Stimulated activated CD4-positive, alpha-beta T cell treated with anti-CD3 and anti-CD28 coated beads, TNF-alpha, amount 100 ng/mL, for 48 hours (primary cell): Measurements from ENCODE around the gene CRX.
A peak's percentile ranks its signal among the peaks of the same experiment; 100 is the strongest.
"Not testable (repeated sequence)": the region's sequence is repeated elsewhere in the genome, so short reads cannot be mapped to it uniquely, and the experiment has no call there.

Experiments used
- DNase-seq, 3 donors: peaks; one replicate each; pipeline ENCODE4 v3.0.0-alpha.2; 2020; ENCODE audit warnings: low read depth in 3 of 3

The CRX gene

DNA sequence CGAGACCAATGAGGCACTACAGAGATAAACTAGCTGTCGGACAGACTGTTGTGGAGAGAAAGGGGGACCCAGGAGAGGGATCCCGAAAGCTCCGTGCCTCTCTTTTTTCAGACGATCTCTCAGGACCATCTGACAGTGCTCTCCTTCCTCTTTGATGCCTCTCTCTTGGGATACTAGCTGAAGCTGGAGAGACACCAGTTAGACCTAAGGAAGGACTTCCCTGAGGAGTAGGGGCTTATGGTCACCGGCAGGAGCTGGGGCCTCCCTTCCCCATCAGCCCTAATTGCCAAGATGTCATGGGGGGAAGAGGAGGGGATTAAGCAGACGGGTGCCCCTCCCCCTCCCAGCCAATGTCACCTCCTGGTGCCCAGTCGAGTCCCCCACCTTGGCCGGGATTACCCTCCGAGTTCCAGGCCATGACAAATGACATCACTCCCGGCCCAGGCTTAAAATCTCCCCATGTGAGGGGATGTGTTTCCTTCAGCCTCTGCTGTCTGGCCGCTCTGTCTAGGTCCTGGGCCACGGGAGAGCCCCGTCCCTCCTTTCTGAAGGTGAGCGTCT is at the start of gene CRX:
Gene CRX, plus strand, starts transcription at position 478 of the 561 bp plus-strand sequence. CDS start 12,507 bp downstream, outside the sequence.
- DNase-seq = no peak

DNA sequence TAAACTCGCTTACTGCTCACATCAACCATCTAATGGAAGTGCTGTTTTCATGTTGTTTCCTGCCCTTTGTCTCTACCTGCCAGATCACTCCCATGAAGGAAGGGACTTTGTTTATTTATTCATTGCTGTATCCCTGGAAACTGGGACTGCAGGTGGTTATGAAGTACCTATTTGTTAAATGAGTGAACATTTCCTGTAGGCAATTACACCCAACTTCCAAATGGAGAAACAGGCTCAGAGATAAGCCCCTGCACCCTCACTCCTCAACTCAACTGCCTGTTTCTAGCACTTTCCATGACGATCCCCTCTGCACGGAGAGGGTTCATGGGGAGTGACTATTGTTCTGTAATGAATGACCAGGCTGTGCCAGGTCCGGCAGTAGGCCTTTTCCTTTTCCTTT is 45.2 kb upstream of the CRX start:
- DNase-seq = no peak

DNA sequence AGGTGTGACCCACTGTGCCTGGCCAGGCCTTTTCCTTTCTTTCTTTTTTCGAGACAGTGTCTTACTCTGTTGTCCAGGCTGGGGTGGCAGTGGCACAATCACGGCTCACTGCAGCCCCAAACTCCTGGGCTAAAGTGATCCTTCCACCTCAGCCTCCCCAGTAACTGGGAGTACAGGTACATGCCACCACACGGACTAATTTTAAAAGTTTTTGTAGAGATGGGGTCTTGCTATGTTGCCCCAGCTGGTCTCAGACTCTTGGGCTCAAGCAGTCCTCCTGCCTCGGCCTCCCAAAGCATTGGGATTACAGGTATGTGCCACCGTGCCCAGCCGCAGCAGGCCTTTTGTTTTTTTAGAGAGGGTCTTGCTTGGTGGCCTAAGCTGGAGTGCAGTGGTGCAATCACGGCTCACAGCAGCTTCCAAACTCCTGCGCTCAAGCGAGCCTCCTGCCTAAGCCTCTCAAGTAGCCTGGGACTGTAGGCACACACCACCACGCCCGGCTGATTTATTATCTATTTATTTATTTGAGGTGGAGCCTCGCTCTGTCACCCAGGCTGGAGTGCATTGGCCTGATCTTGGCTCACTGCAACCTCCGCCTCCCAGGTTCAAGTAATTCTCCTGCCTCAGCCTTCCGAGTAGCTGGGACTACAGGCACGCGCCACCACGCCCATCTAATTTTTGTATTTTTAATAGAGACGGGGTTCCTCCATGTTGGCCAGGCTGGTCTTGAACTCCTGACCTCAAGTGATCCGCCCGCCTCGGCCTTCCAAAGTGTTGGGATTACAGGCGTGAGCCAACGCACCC is 44.3 kb upstream of the CRX start:
- DNase-seq = not testable (repeated sequence)

DNA sequence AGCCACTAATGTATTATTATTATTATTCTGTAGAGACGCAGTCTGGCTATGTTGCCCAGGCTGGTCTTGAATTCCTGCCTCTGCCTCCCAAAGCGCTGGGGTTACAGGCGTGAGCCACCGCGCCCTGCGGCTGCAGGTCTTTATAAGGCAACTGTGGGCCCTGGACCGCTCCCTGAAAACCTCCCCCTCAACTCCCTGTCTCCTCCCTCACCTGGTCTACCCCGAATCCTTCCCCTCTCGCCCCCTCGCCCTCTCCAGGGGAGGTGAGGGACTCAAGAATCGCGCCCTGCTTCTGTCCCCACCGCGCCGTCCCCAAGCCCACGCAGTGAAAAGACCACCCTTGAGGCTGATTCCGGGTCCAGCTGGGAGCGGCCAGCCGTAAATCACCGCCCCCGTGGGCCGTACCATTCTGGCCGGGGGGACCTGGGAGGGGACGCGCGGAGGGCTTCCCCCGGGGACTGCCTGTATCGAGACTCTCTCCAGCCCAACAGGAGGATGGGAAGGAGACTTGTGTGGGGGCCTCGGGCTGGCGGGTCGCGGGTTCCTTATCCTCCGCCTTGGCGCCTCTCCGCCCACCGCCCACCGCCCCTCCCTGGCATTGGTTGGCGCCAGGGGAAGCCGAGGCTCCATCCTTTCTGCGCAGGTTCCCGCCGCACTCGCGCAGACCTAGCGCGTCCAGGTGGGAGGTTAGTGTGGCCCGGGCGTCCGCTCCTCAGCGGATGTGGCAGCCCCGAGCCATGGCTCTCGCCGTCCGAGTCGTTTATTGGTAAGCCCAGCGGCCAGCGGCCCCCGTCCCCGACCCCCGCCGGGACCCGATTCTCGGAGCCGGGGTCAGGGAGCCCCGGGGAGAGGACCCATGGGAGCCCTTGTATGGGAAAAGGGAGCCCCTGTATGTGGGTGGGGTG is 43.4 kb upstream of the CRX start, which contains the start of gene SELENOW:
Gene SELENOW, plus strand, starts transcription at position 655 of the 905 bp plus-strand sequence. Its CDS starts 83 bp downstream, at position 738.
- DNase-seq = peak; percentile 57 to 71 (median 65)

DNA sequence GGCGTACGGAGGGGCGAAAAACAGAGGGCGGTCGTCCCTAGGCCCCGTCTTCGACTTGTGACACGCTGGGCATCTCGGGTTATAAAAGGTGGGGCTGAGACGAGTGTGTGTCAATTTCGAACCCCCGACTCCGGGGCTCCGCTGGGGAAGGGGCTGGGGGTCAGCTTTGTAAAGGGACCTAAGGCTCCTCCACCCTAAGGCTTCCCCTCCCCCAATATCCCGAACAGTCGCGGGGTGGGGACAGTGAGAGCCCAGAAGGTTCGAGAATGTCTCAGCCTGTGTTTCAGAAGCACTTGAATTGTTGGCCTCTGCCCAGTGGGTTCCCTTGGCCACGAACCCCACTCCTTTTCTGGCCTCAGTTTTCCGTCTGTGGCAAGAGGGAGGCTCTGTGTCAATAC is 42.8 kb upstream of the CRX start:
- no peak for DNase-seq

DNA sequence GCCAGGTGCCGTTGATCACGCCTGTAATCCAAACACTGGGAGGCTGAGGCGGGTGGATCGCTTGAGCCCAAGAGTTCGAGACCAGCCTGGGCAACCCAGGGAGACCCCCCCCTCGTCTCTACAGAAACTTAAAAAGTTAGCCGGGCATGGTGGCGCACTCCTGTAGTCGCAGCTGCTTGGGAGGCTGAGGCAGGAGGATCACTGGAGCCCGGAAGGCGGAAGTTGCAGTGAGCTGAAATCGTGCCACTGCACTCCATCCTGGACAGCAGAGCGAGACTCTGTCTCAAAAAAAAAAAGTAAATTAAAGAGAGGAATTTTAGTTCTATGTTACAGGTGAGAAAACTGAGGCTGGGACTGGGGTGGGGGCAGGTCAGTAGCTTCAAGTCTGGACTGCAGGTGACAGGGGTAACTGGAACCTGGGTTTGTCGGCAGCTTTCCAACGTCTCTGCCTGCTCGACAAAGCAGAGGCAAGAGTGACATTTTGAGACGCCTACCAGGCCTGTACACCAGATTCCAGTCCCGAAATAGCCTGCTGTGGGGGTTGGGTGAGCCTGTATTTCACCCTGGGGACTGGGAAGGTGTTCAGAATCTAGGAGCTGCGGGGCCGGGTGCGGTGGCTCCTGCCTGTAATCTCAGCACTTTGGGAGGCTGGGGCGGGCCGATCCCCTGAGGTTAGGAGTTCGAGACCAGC is 42.1 kb upstream of the CRX start:
- no peak for DNase-seq

DNA sequence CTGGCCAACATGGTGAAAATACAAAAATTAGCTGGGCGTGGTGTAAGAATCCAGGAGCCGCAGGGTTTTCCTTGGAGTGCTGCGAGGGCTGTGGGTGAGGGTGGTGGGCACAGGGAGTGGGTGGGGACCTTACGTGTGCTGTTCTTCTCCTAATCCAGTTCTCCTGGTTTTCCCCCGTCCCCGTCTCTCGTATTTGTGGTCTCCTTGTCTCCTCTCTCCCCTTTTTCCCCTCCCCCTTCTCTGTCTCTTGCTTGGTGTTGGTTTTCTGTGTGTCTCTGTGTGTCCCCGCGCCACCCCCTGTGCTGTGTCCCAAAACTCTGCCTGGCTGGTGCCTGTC is 41.6 kb upstream of the CRX start:
- DNase-seq = no peak

DNA sequence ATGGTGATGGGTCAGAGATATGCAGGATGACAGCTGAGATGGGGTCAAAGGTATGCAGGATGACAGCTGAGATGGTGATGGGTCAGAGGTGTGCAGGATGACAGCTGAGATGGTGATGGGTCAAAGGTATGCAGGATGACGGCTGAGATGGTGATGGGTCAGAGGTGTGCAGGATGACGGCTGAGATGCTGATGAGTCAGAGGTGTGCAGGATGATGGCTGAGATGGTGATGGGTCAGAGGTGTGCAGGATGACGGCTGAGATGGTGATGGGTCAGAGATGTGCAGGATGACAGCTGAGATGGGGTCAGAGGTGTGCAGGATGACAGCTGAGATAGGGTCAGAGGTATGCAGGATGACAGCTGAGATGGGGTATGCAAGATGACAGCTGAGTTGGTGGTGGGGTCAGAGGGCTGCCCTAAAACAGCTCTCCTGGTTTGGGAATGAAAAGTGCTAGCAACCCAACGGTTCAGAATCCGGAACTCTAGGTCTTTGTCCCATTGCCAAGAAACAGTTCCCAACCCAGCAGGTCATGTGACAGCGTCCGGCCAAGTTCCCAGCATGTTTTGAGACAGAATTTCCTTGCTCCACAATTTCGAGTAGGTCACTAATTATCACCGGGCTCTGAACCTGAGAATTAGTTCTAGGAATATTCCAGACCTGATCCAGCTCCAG is 40.0 kb upstream of the CRX start:
- DNase-seq = no peak

DNA sequence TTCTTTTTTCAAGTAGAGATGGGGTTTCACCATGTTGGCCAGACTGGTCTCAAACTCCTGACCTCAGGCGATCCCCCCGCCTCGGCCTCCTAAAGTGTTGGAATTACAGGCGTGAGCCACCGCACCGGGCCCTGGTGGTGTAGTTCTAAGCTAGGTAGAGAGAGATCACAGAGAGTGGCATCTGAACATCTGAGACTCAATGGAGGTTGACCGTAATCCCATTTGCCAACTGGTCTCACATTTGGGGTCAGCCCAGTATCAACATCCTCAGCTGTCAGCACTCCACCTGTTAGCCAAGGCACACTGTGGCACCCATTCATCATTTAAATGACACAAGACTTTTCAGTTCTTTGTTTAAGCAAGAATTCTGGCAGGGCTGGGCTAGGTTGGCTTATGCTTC is 35.2 kb upstream of the CRX start:
- no peak for DNase-seq

DNA sequence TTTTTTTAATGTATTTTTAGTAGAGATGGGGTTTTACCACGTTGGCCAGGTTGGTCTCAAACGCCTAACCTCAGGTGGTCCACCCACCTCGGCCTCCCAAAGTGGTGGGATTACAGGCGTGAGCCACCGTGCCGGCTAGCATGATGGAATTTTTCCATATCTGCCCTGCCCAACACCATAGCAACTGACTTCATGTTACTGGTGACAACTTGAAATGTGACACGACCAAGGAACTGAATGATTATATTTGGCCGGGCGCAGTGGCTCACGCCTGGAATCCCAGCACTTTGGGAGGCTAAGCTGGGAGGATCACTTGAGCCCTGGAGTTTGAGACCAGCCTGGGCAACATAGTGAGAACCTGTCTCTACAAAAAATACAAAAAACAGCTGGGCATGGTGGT is 34.4 kb upstream of the CRX start:
- DNase-seq = not testable (repeated sequence)

DNA sequence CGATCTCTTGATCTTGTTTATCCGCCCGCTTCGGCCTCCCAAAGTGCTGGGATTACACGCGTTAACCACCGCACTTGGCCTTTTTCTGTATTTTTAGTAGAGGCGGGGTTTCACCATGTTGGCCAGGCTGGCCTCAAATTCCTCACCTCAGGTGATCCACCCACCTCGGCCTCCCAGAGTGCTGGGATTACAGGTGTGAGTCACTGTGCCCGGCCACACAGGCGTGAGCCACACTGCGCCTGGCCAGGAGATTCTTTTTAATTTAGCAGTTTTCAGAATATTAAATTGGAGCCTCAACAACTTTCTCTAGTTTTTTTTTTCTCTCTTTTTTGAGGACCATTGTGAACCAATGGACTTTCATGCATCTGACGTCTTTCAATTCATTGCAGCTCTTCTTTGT is 31.9 kb upstream of the CRX start:
- DNase-seq = not testable (repeated sequence)

DNA sequence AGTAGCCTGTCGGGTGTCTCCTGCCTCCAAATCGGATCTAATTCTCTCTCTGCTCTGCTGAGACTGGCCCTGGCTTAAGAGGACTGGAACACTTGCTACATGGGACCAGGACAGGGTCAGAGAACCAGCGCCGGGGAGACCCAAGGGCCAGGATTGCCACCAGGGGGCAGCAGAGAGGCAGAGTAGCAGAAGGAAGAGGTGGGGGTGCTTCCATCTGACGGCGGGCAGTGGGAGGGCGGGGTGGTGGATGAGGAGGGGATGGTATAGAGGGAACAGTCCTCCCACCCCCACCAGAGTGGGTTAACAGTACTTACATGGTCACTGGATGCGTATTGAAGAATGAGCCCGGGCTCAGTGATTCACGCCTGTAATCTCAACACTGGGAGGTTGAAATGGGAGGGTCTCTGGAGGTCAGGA is 31.3 kb upstream of the CRX start:
- DNase-seq = peak; percentile 72 to 93 (median 85)

DNA sequence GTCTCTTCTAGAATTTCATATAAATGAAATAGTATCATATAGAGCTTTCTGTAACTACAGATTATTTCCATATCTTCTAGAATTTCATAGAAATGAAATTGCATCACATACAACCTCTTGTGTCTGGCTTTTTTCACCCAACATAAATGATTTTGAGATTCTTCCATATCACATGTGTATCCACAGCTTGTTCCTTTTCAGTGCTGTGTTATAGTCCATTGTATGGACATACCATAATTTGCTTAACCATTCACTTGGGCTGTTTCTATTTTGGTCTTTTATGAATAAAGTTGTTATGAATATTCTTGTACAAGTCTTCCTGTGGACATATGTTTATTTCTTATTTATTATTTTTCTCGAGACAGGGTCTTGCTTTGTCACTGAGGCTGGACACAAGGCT is 29.1 kb upstream of the CRX start:
- no peak for DNase-seq

DNA sequence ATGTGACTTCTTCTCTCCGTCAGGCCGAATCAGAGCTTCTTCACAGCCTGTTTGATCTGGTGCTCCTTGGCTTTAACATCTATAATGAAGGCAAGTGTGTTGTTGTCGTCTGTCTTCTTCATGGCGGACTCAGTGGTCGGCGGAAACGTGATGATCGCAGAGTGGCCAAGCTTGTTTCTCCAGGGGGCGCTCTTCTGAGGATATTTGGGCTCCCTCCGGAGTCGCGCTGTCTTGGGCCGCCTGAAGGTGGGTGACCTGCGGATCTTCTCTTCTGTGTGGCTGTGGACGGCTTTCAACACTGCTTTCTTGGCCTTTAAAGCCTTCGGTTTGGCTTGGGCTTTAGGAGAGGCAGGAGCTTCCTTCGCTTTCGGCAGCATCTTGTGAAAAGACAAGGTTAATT is 27.2 kb upstream of the CRX start:
- DNase-seq = no peak

DNA sequence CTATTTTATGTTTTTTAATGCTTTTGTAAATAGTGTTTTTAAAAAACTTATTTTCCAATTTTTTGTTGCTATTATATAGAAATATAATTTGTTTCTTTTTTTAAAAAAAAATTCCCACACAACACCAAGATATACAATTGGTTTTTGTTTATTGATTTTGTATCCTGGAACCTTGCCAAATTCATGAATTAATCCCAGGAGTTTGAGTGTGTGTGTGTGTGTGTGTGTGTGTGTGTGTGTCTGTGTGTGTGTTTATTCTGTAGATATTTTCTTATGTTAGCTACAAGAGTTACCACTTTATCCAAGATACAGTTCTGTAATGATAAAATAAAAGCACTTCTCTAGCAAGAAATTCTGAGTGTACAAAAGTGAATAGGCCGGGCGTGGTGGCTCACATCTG is 25.0 kb upstream of the CRX start:
- DNase-seq = no peak

DNA sequence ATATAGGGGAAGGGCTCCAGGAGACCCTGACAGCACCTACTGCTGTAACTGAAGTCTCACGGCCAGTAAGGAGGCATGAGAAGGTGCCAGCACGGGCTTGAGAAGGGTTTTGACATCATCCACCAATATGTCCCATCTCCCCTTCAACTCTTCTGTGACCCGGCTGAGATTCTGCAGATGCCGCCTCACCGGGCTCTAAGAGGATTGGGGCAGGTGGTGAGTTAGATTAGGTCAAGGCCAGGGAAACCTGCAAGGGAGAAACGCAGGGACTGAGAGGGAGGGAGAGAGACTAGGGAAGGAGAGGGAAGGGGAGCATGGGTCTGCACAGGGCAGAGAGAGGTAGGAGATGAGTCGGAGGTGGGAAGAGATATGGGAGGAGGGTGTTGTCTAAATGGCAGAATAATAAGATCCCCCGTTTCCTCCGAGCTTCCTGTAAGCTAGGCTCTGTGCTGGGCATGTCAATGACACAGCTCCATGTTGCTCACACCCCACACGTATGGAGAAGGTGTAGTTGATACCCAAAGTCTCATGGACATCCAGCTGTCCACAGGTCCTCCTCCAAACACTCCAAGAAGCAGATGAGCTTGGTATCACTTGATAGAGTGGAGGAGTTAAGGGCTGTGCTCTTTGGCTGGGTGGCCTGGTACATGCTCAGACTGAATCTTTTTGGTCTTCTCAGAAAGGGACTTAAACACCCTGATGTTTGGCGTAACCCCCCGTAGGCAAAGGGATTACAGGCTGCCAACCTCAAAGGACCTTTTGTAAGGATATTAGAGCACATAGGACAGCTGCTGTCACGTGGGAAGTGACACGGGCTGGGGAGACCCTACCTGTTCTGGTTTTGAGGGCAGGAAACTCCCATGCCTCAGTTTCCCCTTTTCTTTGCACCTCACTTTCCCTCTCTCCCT is 23.5 kb upstream of the CRX start:
- no peak for DNase-seq

DNA sequence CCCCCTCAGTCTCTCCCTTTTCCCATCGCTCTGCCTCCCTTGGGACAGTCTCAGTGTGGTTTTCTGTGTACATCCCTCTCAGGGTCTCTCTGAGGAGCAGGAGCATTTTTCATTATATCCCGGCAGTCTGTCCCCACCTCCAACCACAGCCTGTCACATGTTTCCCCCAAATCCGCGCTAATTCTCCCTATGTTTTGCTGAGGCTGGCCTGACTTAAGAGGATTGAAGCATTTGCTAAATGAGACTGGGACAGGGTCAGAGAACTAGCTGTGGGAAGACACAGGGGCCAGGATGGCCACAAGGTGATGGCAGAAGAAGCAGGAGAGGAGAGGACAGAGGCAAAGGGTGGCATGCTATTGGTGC is 22.9 kb upstream of the CRX start:
- no peak for DNase-seq

DNA sequence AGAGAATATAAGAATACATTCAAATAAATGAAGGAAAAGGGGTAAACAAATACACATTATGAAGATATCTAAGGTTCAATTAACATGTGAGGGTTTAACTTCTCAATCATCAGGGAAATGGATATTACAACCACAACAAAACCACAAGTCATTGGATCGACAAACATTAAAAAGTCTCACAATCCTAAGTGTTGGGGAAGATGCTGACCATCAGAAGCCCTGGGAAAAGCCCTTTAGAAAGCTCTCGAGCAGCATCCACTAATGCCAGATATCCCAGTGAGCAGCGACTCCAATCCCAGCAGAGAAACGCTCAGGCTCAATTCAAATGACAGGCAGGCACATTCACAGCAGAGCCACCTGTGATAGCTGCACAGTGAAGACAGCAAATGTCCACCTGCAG is 20.5 kb upstream of the CRX start:
- DNase-seq = no peak

DNA sequence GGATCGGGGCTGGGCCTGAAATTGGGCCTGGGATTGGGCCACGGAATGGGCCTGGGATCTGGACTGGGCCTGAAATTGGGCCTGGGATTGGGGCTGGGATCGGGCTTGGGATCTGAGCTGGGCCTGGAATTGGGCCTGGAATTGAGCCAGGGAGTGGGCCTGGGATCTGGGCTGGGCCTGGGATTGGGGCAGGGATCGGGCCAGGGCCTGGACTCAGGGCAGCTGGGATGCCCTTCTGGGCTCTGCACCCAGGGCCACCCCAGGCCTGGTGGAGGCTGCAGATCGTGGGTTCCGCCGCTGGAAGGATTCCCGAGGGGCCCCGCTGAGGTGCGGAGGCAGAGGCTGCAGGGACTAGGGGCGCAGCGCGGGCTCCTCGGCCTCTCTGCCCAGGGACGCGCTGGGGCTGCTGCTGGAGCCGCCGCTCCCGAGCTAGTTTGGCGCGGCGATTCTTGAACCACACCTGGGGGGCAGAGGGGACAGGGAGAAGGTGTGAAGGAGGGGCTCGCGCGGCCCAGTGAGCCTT is 19.2 kb upstream of the CRX start:
- no peak for DNase-seq

DNA sequence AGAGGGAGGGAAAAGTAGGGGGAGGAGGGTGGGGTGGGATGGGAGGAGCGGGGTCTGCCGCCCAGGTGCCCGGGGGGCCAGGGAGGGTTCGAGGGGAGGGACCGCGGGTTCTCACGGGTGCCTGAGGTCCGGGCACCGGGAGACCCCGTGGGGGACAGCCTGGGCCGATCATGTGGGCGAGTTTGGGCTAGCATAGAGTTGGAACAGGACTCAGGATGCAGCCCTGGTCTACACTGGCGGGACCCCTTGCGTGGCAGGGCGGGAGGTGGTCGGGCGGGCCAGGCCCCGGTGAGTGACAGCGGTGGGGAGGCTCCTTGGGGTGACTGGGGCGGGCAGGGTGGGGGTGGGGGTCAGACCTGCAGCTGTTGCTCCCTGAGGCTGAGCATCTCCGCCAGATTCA is 18.6 kb upstream of the CRX start:
- not testable (repeated sequence) for DNase-seq
